HG03045 (cell line): Measurements from ENCODE around the gene MEX3D.
"Not testable (repeated sequence)": the region's sequence is repeated elsewhere in the genome, so short reads cannot be mapped to it uniquely, and the experiment has no call there.

ENCODE experiments used
- ATAC-seq: cut with Tn5 transposase; IDR thresholded peaks from one replicate; pipeline ENCODE4 v1.9.1; 2021; ENCODE audit warnings: mild to moderate bottlenecking, moderate library complexity; ENCODE audit not compliant: unreplicated experiment

MEX3D gene

DNA sequence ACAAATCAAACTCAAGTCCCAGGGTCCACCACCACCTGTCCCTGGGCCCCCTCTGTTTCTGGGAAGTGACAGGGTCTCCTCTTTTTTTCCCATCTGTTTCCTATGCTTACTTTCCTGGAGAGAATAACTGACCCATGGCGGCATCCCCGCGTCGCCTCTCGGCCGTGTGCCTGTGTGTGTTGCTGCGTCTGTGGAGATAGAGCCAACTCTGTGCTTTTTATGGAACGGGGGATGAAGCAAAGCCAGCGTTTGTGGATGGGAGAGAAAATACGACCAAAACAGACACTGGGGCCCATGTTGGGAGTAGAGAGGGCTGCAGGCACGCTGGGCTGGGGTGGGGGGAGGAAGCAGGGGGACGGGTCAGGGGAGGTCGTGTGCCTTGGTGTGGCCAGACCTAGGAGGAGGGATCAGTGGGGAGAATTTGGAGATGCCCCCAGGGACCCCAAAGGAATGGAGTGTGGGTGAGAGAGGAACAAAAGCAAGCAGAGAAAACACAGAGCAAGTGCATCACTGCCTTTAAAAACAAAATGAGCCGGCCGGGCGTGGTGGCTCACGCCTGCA lies 27.7 kb downstream of the MEX3D start:
- no peak for ATAC-seq

DNA sequence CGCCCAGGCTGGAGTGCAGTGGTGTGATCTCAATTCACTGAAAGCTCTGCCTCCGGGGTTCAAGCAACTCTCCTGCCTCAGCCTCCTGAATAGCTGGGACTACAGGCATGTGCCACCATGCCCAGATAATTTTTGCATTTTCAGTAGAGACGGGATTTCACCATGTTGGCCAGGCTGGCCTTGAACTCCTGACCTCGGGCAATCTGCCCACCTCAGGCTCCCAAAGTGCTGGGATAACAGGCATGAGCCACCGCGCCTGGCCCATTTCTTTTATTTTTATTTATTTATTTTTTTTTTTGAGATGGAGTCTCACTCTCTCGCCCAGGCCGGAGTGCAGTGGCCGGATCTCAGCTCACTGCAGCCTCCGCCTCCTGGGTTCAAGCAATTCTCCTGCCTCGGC lies 28.4 kb downstream of the MEX3D start:
- ATAC-seq: not testable (repeated sequence)

DNA sequence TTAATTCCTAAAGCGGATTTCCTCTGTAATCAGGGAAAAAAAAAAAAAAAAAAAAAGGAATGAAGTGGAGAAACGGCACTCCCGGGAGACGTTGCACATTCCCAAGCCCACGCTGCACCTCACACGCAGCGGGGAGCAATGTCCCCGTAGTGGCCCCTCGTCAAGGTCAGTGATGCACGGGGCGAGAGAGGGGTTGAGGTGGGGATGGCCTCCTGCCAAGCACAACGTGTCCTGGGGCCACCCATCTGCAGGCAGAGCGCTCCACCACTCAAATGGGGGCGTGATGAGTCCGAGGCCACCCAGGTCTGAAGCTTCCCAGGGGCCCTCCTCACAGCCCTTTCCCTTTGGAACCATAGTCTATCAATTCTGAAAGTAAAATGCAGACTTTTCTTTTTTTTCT lies 29.1 kb downstream of the MEX3D start:
- ATAC-seq: no peak

DNA sequence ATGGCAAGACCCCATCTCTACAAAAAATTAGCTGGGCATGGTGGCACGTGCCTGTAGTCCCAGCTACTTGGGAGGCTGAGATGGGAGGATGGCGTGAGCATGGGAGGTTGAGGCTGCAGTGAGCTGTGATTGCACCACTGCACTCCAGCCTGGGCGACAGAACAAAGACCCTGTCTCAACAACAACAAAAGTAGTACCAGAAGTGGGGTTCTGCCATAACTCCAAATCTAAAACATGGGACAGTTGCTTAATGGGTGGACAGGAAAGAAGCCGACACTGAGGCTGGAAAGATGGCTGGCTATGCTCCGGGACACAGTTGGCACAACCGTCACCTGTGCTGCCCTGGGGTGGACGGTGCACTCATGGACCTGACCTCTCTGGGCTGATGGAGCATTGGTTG lies 32.4 kb downstream of the MEX3D start:
- not testable (repeated sequence) for ATAC-seq

DNA sequence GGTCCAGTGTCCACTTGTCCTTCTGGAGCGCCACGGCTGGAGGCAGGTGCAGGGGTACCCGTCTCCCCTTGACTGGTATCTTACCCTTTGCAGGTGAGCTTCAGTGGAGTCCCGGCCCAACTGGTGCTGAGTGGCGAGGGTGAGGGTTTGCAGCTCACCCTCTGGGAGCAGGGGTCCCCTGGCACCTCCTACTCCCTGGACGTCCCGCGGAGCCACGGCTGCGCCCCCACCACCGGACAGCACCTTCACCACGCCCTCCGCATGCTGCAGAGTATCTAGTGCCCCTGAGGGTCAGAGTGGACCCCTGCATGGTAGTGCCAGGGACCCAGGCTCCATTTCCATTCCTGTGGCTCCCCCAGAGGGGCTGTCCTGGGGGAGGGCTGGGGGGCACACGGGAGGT lies 33.2 kb downstream of the MEX3D start:
- no peak for ATAC-seq

DNA sequence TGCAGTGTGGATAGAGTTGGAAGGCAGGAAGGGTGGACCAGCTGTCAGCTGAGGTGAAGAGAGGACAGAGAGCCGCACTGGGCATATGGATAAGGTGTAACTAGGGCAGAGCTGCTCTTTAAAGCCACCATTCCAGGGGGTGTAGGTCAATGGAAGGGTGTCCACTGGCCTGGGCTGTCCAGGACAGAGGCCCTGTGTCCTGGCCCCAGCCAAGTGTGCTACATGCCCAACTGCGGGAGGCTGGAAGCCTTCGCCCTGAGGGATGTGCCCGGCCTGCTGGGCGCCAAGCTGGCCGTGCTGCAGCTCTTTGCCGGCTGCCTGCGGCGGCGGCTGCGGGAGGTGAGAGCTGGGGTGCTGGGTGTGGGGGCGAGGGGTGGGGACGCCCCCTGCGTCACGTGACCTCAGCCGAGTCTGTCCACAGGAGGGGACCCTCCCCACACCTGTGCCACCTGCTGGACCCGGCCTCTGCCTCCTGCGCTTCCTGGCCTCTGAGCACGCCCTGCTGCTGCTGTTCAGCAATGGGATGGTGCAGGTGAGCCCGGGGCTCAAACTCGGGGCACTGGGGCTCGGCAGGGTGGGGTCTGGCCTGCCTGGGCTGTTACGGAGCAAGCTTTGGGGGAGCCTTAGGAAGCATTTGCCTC lies 34.5 kb downstream of the MEX3D start:
- no peak for ATAC-seq

DNA sequence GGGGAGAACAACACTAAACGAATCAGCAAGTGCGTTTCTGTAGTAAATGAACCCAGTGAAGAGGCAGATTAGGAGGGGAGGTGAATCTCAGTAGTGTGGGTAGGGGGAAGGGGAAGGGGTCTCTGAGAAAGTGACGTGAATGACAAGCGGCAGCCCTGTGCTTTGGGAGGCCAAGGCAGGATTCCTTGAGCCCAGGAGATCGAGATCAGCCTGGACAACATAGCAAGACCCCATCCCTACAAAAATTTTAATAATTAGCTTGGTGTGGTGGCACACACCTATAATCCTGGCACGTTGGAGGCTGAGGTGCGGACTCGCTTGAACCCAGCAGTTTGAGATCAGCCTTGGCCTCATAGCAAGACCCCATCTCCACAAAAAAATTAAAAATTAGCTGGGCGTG lies 36.1 kb downstream of the MEX3D start:
- ATAC-seq: no peak

DNA sequence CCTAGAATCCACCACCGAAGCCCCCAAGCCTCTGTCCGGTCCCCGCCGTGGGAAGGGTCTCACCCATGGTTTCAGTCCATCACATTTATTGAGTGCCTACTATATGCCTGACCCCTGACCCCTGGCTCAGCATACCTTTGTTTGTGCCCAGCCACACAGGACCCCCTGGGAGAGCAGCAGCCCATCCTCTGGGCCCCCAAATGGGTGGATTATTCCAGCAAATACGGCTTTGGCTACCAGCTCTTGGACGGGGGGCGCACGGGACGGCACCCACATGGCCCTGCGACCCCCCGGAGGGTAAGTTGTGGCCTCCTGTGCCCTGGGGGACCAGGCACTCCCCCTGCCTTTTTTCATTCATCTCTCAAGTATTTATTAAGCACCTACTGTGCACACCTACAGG lies 36.5 kb downstream of the MEX3D start:
- no peak for ATAC-seq

DNA sequence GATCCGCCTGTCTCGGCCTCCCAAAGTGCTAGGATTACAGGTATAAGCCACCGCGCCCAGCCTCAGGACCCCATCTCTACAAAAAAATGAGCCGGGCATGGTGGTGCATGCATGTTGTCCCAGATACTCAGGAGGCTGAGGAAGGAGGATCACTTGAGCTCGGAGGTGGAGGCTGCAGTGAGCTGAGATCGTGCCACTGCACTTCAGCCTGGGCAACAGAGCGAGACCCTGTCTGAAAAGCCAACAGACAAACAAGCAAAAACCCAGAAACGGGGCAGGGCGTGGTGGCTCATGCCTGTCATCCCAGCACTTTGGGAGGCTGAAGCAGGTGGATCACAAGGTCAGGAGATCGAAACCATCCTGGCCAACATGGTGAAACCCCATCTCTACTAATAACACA lies 37.3 kb downstream of the MEX3D start:
- not testable (repeated sequence) for ATAC-seq

DNA sequence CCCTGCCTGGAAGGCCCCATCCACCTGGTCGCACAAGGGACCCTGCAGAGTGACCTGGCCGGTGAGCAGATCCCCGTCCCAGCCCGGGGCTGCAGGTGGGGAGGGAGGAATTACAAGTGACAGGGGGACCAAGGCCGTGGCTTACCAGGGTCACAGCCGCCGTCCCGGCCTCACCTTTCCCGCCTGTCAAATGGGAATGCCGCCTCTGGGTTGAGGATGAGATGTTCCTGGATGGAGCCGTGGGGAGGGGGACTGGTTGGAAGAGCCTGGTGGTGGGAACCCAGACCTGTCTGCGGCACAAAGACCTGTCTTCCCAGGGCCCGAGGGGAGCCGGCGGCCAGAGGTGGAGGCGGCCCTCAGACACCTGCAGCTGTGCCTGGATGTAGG lies 38.7 kb downstream of the MEX3D start:
- ATAC-seq: no peak

DNA sequence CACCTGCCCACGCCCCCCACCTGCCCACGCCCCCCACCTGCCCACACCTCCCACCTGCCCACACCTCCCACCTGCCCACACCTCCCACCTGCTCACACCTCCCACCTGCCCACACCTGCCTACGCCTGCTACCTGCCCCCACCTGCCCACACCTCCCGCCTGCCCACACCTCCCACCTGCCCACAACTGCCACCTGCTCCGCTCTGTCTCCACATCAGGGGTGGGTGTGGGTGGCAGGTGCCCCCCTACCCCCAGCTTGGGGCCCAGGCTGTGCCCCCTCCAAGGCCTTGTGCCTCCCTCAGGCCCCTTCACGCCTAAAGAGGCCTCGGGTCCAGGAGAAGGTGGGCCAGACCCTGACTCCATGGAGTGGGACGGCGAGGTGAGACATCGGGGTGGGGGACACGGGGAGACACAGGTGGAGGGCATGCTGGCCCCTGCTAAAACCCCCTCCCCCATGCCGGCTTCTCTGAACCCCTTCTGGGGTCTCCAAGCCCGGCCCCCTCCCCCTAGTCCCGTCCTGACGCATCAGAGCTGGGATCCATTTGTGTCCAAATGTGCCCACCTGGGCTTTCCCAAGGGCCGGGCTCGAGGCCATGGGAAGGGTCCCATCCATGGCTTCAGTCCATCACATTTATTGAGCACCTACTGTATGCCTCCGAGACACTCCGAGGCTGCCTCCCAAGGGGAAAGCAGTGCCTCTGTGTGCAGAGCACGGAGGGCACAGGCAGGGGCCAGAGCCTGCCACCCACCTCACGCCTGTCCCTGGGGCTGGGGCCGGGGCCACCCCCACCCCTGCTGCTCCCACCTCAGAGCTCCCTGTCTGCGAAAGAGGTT lies 39.3 kb downstream of the MEX3D start:
- no peak for ATAC-seq

DNA sequence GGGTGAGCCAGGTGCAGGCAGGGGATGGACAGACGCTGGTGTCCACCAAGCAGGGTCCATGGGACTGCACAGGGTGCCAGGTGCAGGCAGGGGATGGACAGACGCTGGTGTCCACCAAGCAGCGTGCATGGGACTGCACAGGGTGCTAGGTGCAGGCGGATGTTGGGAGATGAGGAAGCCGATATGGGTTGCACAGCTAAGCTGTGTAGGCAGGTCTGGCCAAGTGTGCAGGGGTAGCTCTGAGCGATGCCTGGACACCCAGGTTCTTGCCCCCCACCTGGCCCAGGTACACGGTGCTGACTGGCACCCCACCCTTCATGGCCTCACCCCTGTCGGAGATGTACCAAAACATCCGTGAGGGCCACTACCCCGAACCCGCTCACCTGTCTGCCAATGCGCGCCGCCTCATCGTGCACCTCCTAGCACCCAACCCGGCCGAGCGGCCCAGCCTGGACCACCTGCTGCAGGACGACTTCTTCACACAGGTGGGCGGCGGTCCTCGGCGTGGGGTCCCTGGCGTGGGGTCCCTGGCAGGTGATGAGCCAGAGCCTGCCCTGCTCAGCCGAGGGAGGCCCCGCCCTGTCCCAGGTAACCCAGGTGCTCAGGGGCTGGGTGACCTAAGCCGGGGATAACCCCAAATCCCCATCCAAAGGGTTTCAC lies 40.3 kb downstream of the MEX3D start:
- ATAC-seq: no peak

DNA sequence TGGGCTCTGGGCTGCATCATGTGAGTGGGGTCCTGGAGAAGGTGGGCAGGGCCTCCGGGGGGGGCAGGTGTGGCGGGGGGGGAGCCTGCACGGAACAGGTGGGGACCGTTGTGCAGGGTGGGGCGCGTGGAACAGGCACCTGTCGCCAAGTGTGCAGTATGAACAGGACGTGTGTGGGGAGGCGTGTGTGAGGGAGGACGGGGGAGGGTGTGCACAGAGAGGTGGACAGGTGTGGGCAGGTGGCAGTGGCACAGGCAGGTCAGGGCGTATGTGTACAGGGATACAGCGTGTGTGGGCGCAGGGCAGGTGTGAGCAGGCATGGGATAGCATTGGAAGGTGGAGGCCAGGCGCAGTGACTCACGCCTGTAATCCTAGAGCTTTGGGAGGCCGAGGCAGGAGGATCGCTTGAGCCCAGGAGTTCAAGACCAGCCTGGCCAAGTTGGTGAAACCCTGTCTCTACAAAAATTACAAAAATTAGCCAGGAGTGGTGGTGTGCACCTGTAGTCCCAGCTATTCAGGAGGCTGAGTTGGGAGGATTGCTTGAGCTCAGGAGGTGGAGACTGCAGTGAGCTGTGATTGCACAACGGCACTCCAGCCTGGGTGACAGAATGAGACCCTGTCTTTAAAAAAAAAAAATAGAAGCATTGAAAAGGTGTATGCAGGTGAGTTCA lies 41.0 kb downstream of the MEX3D start:
- ATAC-seq: no peak

DNA sequence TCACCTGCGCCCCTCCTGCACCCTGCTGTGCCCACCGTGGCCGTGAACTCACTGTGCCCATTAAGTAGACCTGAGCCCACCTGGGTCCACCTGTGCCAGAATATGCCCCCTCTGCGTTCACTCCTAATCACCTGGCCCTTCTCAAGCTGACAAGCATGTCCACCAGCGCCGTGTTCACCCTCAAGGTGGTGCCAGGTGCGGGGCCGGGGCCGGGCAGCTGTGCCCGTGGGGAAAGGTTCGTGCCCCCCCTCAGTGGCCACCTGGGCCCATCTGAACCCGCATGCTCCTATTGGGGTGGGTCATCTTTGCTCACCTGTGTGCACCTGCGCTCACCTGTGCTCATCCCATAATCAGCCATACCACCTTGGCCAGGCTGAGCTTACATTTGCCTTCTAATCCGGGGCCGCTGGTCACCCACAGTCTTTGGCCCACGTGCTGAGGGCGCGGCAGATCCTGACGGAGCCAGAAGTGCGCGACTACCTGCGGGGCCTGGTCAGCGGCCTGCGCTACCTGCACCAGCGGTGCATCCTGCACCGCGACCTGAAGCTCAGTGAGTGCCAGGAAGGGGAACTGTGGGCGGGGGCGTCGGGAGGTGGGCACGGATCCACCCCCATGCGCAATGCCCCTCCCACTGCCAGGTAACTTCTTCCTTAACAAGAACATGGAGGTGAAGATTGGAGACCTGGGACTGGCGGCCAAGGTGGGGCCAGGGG lies 41.9 kb downstream of the MEX3D start:
- no peak for ATAC-seq

DNA sequence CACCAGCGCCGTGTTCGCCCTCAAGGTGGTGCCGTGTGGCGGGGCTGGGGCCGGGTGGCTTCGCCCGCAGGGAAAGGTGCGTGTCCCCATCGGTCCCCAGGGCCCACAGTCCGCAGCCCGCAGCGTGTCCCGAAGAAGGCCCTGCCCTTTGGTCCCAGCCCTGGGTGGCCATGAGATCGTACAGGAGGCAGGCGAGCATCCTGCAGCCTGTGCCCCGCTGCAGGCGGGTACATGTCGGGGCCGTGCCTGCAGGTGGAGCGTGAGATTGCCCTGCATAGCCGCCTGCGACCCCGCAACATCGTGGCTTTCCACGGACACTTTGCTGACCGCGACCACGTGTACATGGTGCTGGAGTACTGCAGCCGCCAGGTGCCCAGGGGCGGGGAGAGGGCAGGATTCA lies 42.8 kb downstream of the MEX3D start:
- ATAC-seq: no peak

DNA sequence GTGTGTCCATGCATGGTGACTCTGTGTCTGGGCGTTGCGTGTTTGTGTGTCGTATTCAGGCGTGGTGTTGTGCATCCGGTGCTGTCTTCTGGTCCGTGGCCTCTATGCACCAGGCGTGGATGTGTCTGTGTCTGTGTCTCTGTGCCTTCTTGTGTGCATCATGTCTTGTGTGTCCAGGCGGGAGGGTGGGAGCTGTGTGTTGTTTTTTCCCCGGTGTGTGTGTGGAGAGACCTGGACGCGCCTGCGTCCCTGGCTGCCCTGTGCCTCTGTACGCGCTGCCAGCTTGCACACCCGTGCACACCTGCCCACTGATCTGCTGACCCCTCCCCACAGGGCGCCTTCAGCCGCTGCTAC lies 43.2 kb downstream of the MEX3D start:
- no peak for ATAC-seq

DNA sequence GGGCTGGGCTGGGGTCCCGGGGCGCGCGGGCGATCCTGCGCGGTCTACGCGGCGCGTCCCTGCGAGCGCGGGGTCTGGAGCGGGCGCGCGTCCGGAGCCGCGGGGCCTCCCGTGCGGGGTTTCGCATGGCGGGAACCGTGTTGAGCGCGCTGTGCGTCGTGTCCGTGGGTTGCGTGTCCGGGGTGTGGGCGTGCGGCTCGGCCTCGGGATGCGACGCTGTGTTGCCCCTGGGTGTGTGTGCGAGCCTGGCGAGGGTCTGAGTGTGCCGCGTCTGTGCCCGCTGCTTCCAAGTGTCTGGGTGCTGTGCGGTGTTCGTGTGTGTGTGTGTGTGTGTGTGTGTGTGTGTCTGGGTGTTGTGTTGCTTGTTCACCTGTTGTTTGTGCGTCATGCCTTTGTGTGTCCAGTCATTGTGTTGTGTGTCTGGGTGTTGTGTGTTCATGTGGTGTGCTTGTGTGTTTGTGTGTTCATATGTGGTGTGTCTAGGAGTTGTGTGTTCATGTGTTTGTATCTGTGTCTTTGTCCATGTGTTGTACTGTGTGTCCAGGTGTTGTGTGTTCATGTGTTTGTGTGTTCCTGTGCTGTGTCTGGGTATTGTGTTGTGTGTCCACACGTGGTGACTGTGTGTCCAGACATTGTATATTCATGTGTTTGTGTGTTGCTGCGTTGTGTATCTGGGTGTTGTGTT lies 43.7 kb downstream of the MEX3D start:
- ATAC-seq: no peak

DNA sequence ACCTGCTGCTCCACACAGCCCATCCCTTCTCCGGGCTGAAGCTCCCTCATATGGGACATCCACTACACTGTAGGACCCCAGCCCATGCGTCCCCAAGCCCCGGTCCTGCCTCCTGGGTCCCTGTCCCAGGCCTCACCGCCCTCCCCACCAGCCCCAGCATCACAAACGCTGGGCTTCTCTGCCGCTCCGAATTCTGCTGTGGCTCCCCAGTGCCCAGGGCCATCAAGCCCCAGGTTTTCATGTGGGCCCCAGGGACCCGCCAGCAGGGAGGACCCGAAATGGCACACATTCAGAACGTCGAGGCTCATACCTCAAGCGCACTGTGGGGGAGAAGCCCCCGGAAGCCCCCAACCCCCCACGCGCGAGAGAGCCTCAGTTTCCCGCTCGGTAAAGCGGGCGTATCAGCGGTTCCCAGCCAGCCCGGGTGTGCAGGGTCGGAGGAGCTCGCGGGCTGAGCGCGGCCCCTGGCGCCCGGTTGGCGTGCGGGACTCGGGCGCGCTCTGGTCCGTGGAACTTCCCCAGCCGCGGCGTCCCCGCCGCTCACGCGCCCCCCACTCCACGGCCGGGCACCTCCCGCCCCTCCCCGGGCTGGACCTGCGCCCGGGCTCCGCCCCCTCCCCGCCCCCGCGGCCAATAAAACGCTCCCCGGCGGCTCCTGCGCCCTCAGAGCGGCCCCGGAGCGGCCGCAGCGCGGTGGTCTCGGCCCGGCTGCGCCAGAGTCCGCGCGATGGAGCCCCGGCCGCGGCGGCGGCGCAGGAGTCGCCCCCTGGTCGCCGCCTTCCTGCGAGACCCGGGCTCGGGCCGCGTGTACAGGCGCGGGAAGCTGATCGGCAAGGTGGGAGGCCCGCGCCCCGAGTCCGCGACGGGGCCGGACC lies 44.5 kb downstream of the MEX3D start, which contains the start of gene PLK5:
Gene PLK5, plus strand, starts transcription at position 666 of the 875 bp plus-strand sequence. CDS start 2,920 bp downstream, outside the sequence.
- ATAC-seq: no peak

DNA sequence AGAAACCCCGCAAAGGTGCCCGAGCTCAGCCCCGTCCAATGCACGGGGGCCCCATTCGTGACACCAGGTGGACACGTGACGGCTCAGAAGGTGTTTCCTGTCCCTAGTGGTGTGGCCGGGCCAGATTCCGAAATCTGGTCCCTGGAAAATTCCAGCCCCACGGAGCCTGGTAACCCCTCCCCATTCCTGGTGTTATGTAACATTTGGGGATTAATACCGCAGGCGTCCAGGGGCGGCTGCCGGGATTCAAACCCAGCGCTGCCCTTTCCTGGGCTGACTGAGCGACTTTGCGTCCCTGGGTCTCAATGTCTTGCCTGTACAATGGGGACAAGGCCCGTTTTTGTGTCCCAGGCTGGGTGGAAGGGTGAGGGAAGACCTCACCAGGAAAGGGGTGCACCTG lies 45.3 kb downstream of the MEX3D start:
- ATAC-seq: no peak
